ENCODE data around the gene AGAP2.

The AGAP2 gene

DNA sequence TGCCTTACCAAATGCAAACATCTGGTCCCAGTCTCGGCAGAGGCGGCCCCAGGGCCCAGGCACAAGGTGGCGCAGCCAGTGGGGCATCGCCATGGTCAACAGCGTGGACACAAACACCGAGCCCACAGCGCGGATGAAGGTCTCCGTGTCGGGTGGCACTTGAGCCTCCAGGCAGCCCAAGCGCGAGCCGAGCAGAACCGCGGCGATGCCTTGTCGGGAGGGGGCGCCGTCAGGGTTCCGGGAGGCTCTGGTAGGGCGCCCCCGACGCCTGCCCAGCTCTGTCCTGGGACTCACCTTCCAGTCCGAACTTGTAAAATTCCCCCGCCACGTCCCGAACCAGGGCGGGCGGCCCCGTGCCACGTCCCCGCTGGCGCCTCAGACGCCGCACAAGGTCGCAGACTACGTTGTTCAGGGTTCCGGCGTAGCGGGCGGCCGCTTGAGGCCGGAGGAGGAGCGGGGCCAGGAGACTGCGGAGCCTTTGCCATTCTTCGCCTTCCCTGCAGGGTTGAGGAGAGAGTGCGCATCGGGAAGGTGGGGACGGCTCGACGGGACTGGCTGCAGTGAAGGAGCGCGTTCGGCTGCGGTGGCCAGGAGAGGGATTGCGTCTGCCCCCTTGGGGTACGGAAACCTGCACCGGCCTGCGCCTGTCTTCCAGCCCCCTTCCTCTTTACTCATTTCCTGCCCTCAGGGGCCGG is 26.6 kb upstream of the AGAP2 start:
- DNase-seq (ENCODE audit: low spot score): peak; percentile 72
- in situ Hi-C loops (cut with MboI; ENCODE audit: low sequenced_read_pairs, unreplicated experiment): no loop called here
- TF ChIP-seq, protein P1, sequence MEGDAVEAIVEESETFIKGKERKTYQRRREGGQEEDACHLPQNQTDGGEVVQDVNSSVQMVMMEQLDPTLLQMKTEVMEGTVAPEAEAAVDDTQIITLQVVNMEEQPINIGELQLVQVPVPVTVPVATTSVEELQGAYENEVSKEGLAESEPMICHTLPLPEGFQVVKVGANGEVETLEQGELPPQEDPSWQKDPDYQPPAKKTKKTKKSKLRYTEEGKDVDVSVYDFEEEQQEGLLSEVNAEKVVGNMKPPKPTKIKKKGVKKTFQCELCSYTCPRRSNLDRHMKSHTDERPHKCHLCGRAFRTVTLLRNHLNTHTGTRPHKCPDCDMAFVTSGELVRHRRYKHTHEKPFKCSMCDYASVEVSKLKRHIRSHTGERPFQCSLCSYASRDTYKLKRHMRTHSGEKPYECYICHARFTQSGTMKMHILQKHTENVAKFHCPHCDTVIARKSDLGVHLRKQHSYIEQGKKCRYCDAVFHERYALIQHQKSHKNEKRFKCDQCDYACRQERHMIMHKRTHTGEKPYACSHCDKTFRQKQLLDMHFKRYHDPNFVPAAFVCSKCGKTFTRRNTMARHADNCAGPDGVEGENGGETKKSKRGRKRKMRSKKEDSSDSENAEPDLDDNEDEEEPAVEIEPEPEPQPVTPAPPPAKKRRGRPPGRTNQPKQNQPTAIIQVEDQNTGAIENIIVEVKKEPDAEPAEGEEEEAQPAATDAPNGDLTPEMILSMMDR (IDR thresholded peaks at IDR 0.05; ENCODE audit: borderline replicate concordance, control extremely low read depth, extremely low read depth, insufficient read depth, missing control alignments): peak; percentile 53

DNA sequence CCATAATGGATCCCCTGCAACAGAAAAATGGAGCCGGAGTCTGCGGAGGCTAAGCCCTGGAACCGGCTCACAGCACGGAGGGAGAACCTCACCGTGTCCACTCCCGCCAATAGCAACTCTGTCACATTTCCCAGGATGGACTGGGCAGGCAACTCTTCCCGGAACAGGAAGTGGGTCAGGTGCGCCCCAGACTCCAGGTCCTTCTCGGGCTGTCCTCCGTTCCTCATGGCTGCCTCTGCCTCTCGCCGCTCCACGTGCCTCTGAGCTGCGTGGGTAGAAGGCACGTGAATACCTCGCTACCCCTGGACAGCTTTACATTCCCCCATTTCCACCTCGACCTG is 26.1 kb upstream of the AGAP2 start:
- in situ Hi-C loops (cut with MboI; ENCODE audit: low sequenced_read_pairs, unreplicated experiment): no loop called here
- TF ChIP-seq, protein P1 (IDR thresholded peaks at IDR 0.05; ENCODE audit: borderline replicate concordance, control extremely low read depth, extremely low read depth, insufficient read depth, missing control alignments): no peak
- no peak for DNase-seq (ENCODE audit: low spot score)

DNA sequence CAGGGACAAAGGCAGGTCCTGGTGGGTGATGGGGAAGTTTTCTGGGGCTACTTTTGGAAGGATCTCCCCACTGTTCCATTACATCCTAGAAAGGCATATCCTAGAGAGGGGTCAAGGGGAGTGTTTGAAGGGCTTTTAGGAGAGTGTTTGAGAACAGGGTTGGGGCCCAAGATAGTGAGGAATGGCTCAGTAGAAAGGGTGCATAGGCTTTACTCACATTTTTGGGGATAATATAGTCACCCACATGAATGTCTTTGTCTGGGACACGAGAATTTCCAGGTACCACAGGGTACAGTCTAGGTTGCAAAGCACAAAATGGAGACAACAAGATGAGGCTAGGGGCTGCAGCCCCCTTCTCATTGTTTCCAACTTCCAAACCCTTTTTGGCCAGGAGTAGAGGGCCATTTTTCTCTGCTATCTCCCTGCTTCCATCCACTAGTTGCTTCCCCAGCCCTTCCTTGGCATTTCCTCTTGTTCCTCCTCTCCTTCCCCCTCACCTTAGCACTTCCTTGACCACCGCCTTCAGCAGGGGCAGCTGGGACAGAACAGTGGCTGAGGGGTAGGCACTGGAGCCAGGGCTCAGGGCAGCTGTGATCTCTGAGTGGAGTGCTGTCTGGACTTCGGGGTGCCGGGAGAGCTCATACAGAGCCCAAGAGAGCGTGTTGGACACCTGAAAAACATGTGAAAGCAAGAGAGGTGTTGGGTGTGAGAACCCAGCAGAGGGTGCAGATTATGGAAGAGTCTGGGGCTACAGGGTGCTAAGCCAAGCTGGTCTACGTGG is 25.5 kb upstream of the AGAP2 start:
- TF ChIP-seq, protein P1 (IDR thresholded peaks at IDR 0.05; ENCODE audit: borderline replicate concordance, control extremely low read depth, extremely low read depth, insufficient read depth, missing control alignments): no peak
- DNase-seq (ENCODE audit: low spot score): no peak
- in situ Hi-C loops (cut with MboI; ENCODE audit: low sequenced_read_pairs, unreplicated experiment): no loop called here

DNA sequence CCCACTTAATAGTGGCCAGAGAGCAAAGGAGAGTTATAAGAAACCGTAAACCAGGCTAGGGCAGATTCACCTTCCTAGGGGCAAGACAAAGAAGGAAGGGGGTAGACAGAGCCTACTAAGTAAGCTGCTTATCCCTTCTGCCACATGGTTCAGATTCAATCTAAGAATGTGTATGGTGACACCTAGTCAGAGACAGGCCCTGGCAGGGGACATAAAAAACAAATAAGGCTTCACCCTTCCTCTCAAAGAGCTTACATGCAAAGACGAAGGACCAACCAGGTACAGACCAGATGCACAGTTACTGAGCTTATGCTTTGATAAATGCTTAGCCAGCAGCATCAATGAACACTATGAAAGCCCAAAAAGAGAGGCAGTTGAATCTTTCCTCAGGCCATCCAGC is 23.9 kb upstream of the AGAP2 start:
- in situ Hi-C loops (cut with MboI; ENCODE audit: low sequenced_read_pairs, unreplicated experiment): no loop called here
- TF ChIP-seq, protein P1 (IDR thresholded peaks at IDR 0.05; ENCODE audit: borderline replicate concordance, control extremely low read depth, extremely low read depth, insufficient read depth, missing control alignments): no peak
- DNase-seq (ENCODE audit: low spot score): no peak

DNA sequence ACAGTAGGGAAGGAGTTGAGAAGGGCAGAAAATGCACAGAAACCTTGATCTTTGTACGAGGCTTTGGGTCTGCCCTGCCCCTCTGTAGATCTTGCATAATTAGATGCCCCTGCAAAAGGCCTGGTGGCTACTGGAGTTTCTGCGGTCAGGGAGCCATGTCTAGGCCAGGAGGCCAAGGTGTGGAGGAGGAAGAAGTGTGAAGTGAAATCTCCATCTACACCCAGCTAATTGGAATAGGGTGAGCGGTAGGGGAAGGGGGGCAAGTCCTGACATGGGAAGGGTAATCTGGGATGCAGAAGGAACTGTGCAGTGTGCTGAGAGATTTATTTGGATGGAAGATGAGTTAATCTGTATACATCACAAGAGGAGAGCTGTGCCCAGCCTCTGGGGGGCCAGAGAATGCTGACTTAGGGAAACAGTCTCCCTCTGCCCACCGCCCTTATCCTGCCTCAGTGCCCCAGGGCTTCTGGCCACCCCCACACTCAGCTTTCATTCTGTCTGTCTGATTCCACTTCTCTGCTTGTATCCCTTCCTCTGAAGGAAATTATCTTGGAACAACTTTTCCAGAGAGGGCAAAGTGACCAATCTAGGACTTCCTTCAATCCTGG is 23.0 kb upstream of the AGAP2 start:
- no peak for DNase-seq (ENCODE audit: low spot score)
- TF ChIP-seq, protein P1 (IDR thresholded peaks at IDR 0.05; ENCODE audit: borderline replicate concordance, control extremely low read depth, extremely low read depth, insufficient read depth, missing control alignments): no peak
- in situ Hi-C loops (cut with MboI; ENCODE audit: low sequenced_read_pairs, unreplicated experiment): no loop called here

DNA sequence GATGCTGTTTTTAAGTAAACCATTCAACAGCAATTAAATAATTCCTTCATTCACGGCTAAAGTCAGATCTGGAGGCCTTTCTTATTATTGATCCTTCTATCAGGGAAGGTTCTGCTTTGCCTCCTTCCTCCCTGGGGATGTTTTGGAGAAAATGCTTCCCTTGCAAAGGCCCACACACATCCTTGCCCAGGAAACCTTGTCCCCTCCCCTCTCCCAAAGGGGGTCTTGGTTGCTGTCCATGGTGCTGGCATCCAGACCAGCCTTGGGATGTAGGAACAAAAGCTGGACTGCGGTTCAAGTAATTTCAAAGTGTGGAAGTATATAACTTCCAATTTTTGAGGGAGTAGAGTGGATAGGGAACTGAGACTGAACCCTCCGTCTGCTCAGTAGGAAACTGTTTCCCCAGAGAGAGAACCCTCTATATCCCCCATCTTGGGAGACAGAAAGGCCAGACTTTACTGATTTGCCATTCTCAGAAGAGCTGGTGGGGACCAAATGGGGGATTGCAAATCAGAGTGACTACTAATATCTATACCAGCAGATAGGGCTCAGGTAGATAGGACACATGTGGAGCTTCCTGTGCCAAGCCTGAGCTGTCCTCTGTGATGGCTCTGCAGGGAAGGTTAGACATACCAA is 21.9 kb upstream of the AGAP2 start:
- in situ Hi-C loops (cut with MboI; ENCODE audit: low sequenced_read_pairs, unreplicated experiment): no loop called here
- TF ChIP-seq, protein P1 (IDR thresholded peaks at IDR 0.05; ENCODE audit: borderline replicate concordance, control extremely low read depth, extremely low read depth, insufficient read depth, missing control alignments): no peak
- DNase-seq (ENCODE audit: low spot score): no peak

Measured in GM13976 (cell line).